Kidney (tissue), 14 donors: ENCODE measurements around the gene ANO10. TPM values are rescaled to one million over a fixed set of nuclear protein-coding genes. Genes with fewer than 3 reads are reported as not detected.

Experiments used
- DNase-seq, 5 donors: peaks; one replicate each; pipeline ENCODE4 v3.0.0-alpha.2; 2013 to 2020
- FAIRE-seq: peaks from 2 replicates; lab custom pipeline; 2012; peaks lifted over from hg19 to GRCh38; lab: Jason Lieb, UNC
- H3K27ac ChIP-seq, 2 donors: one replicate each; pipeline ENCODE4 v1.7.0; 2013; ENCODE audit warnings: low read depth in 2 of 2, low read length in 2 of 2, inconsistent platforms in 1 of 2
- H3K27me3 ChIP-seq: one replicate; pipeline ENCODE4 v1.7.1; 2013; ENCODE audit warnings: low read length, inconsistent platforms; ENCODE audit not compliant: control insufficient read depth, insufficient read depth
- H3K36me3 ChIP-seq, 3 donors: one replicate each; pipeline versions ENCODE4 v1.7.0 to v1.7.1; 2013; ENCODE audit warnings: low read length in 3 of 3, control low read depth in 1 of 3, inconsistent platforms in 1 of 3; ENCODE audit not compliant: insufficient read depth in 3 of 3, control insufficient read depth in 2 of 3
- H3K4me1 ChIP-seq, 3 donors: one replicate each; pipeline versions ENCODE4 v1.7.0 to v1.7.1; 2013; ENCODE audit warnings: low read length in 3 of 3, inconsistent platforms in 1 of 3, low read depth in 1 of 3; ENCODE audit not compliant: control insufficient read depth in 2 of 3, insufficient read depth in 2 of 3
- H3K4me3 ChIP-seq, 3 donors: one replicate each; pipeline versions ENCODE4 v1.7.0 to v1.8.1; 2013; ENCODE audit warnings: low read length in 3 of 3, control low read depth in 1 of 3, inconsistent platforms in 1 of 3
- H3K9ac ChIP-seq, 3 donors: one replicate each; pipeline versions ENCODE4 v1.7.0 to v1.7.1; 2013; ENCODE audit warnings: low read length in 3 of 3, control low read depth in 1 of 3, inconsistent platforms in 1 of 3
- H3K9me3 ChIP-seq, 3 donors: one replicate each; pipeline versions ENCODE4 v1.7.0 to v1.7.1; 2013; ENCODE audit warnings: low read length in 3 of 3, control low read depth in 1 of 3, inconsistent platforms in 1 of 3; ENCODE audit not compliant: control insufficient read depth in 2 of 3, insufficient read depth in 1 of 3
- intact Hi-C: fragments of 100-400 bp; cut with DNase I; formaldehyde crosslinking; loops from one replicate; pipeline ENCODE4 v1.11.1; 2022
- polyA plus RNA-seq: library from polyadenylated mRNA; stranded (reverse); fragments of 350-450 nt; fragmentation: Illumina TruSeq; extraction: RNeasy Lipid Tissue Mini Kit (QIAGEN cat#74804); gene quantifications from one replicate; pipeline ENCODE4 v1.2.3, GENCODE V29; 2014; ENCODE audit warnings: low read depth, low replicate concordance; ENCODE audit not compliant: insufficient read depth
- total RNA-seq: library from RNA; stranded (reverse); fragmentation: NEBNext Ultra II Directional; extraction: Animal tissue kit (Norgen Biotek cat#: 25700); gene quantifications from one replicate; pipeline ENCODE4 v1.2.1, GENCODE V29; 2021
- TF ChIP-seq, protein P1 (sequence below): IDR thresholded peaks from 3 replicates; pipeline ENCODE4 v1.5.1; 2012; ENCODE audit warnings: mild to moderate bottlenecking, moderate library complexity, borderline replicate concordance; ENCODE audit not compliant: insufficient read depth; ENCODE audit errors: extremely low read depth
- donor health status: control.
- donor health status: control.
- donor health status: control.
- donor health status: control.
- donor health status: control.
- donor health status: DM: yes; HTN: yes; CAD: no.
- donor health status: Normal renal cell carcinoma (clear cell type).

Gene ANO10
- total and polyA plus RNA-seq, 2 donors from 2014 or later: 45.7 to 48.2 TPM

DNA sequence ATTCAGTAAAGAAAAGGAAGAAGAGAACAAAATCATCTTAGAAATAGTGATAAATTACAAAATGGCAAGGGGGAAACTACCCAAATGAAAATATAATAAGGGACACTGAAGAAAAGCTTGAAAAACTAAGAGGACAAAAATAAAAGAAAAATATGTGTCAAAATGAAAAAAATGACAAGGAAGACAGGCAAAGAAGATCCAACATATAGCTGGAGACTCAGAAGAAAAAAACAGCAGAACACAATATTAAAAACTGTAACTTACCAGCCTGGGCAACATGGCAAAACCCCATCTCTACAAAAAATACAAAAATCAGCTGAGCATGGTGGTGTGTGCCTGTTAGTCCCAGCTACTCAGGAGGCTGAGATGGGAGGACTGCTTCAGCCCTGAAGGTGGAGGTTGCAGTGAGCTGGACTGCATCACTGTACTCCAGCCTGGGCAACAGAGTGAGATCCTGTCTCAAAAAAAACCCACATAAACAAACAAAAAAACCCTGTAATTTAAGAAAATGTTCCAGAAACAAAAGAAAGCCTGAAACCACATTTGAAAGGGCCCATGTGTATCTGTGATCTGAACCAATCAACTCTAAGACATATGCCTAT is 93.2 kb downstream of the ANO10 start:
- TF ChIP-seq, protein P1, sequence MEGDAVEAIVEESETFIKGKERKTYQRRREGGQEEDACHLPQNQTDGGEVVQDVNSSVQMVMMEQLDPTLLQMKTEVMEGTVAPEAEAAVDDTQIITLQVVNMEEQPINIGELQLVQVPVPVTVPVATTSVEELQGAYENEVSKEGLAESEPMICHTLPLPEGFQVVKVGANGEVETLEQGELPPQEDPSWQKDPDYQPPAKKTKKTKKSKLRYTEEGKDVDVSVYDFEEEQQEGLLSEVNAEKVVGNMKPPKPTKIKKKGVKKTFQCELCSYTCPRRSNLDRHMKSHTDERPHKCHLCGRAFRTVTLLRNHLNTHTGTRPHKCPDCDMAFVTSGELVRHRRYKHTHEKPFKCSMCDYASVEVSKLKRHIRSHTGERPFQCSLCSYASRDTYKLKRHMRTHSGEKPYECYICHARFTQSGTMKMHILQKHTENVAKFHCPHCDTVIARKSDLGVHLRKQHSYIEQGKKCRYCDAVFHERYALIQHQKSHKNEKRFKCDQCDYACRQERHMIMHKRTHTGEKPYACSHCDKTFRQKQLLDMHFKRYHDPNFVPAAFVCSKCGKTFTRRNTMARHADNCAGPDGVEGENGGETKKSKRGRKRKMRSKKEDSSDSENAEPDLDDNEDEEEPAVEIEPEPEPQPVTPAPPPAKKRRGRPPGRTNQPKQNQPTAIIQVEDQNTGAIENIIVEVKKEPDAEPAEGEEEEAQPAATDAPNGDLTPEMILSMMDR: no peak
- no peaks in the 10 kb centered on the region for H3K9me3 ChIP-seq
- DNase-seq (no peak), FAIRE-seq (no peak)
- no peaks in the 10 kb centered on the region for H3K27me3 ChIP-seq
- peaks cover 0 to 2% (median 0%) of the 10 kb centered on the region in 3 donors for H3K4me1 ChIP-seq
- no peak overlapping the region for H3K27ac ChIP-seq
- intact Hi-C loops: no loop called here
- H3K9ac ChIP-seq: no peak overlapping the region
- H3K36me3 ChIP-seq: no peaks in the 10 kb centered on the region
- H3K4me3 ChIP-seq: no peak overlapping the region

GRCh38 chr3:43526956-43527355 is 94.9 kb downstream of the ANO10 start:
- no peak for FAIRE-seq
- DNase-seq: no peak
- intact Hi-C loops: no loop called here
- Histone ChIP-seq H3K4me1 (no peaks in the 10 kb centered on the region), H3K27ac (no peak overlapping the region), H3K4me3 (no peak overlapping the region), H3K9me3 (no peaks in the 10 kb centered on the region), H3K9ac (no peak overlapping the region), H3K36me3 (no peaks in the 10 kb centered on the region), H3K27me3 (no peaks in the 10 kb centered on the region)
- TF ChIP-seq, protein P1: no peak

DNA sequence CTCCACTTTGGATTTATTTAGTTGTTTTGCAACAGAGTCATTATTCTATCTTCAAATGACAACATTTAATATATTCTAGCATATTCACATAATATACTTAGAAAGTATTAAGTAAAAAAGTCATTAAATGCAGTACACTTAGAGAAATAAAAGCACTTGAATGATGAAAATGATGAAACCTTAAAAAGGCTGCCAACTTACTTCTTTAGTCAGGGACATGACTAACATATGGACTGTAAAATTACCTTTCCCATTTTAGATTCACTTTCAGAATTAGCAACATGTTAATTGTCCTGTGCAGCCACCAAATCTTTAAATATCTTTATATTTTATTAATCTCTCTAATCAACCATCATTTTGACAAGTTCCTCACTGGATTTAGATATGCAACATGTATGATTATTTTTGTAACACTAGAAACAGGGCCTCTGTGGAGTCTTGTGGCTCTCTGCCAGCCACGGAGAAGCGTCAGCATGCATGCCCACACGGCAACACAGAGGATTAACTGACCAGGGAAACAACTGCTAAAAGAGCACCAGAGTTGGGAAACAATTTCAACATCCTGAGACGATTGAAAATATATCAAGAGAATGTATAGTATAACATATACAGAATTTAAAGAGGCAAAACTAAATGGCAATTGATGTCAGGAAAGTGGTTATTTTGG is 95.7 kb downstream of the ANO10 start:
- intact Hi-C loops: no loop called here
- Histone ChIP-seq H3K27me3 (no peaks in the 10 kb centered on the region), H3K36me3 (no peaks in the 10 kb centered on the region), H3K9ac (no peak overlapping the region), H3K27ac (no peak overlapping the region), H3K4me1 (no peaks in the 10 kb centered on the region), H3K4me3 (no peak overlapping the region), H3K9me3 (no peaks in the 10 kb centered on the region)
- FAIRE-seq: no peak
- no peak for DNase-seq
- TF ChIP-seq, protein P1: no peak
